ENCODE results near the gene SLIT3. TPM values are rescaled to one million over a fixed set of nuclear protein-coding genes. Genes with fewer than 3 reads are reported as not detected.

SLIT3 gene
- total and polyA plus RNA-seq, 5 donors from 2014 or later = not detected

DNA sequence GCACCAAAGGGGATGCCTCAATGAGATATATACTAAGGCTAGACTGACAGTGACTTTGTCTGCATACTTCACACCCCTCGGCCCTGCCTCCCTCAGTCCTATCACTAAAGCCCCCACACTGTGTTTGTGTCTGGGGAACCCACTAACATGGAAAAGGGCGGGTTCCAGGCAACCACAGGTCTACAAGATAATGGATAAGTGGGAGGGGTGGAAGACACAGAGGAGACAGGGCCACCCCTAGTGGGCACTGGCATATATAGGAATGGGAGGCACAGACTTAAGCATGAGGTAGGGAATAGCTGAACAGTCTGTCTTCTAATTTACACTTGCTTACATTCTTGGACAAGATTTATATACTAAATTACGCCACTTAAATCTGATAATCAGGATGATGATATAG is 74.0 kb downstream of the SLIT3 start:
- DNase-seq (no peak), ATAC-seq (ENCODE audit: low read depth in 2 of 2) (no peak)
- H3K9me3 ChIP-seq (ENCODE audit: control insufficient read depth in 2 of 2, low read length in 2 of 2) = no peaks in the 10 kb centered on the region
- H3K27ac ChIP-seq (ENCODE audit: insufficient read depth, low read length, poor library complexity, severe bottlenecking) = no peak overlapping the region
- H3K27me3 ChIP-seq (ENCODE audit: control insufficient read depth, insufficient read depth, low read length) = no peaks in the 10 kb centered on the region
- no peaks in the 10 kb centered on the region for H3K4me1 ChIP-seq (ENCODE audit: control insufficient read depth, insufficient read depth, low read length, poor library complexity, severe bottlenecking)
- no peak overlapping the region for H3K4me3 ChIP-seq (ENCODE audit: low read depth, low read length)
- H3K27ac Mint-ChIP-seq = no peak overlapping the region
- no peaks in the 10 kb centered on the region for H3K36me3 Mint-ChIP-seq
- H3K27me3 Mint-ChIP-seq = no peaks in the 10 kb centered on the region
- H3K4me1 Mint-ChIP-seq = no peaks in the 10 kb centered on the region
- no peaks in the 10 kb centered on the region for H3K36me3 ChIP-seq (ENCODE audit: control insufficient read depth, insufficient read depth, low read length)
- no peak overlapping the region for H3K4me3 Mint-ChIP-seq
- peaks cover 0 to 3% (median 0%) of the 10 kb centered on the region in 7 donors for H3K9me3 Mint-ChIP-seq

DNA sequence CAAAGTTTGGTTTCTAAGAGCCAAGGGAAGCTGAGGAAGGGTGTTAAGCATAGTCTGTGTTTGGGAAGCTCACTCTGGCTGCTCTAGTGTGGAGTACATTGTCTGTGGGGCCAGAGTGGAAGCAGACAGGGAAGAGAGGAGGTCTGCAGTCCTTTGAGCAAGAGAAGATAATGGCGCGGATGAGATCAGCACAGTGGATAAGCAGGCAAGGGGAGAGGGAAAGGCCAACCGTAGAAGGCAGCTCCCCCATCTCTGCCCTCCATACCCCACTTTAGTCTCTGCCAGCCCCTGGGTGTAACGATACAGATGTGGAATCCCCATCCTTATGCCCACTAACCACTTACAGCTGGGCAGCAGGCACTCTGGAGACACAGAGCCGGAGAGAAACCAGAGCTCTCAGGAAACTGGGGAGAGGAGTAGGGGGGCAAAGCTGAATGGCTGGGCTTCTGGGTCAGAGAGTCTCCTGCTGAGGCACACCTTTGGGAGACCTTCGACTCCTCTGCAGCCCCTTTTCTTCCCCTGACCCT is 75.0 kb downstream of the SLIT3 start:
- peaks cover 0 to 3% (median 0%) of the 10 kb centered on the region in 7 donors for H3K9me3 Mint-ChIP-seq
- H3K27me3 Mint-ChIP-seq = no peaks in the 10 kb centered on the region
- no peak for DNase-seq
- Histone ChIP-seq H3K27ac (ENCODE audit: insufficient read depth, low read length, poor library complexity, severe bottlenecking) (no peak overlapping the region), H3K27me3 (ENCODE audit: control insufficient read depth, insufficient read depth, low read length) (no peaks in the 10 kb centered on the region), H3K9me3 (ENCODE audit: control insufficient read depth in 2 of 2, low read length in 2 of 2) (no peaks in the 10 kb centered on the region), H3K36me3 (ENCODE audit: control insufficient read depth, insufficient read depth, low read length) (no peaks in the 10 kb centered on the region), H3K4me1 (ENCODE audit: control insufficient read depth, insufficient read depth, low read length, poor library complexity, severe bottlenecking) (no peaks in the 10 kb centered on the region), H3K4me3 (ENCODE audit: low read depth, low read length) (no peak overlapping the region)
- ATAC-seq (ENCODE audit: low read depth in 2 of 2) = no peak
- no peak overlapping the region for H3K4me3 Mint-ChIP-seq
- H3K27ac Mint-ChIP-seq = no peak overlapping the region
- no peaks in the 10 kb centered on the region for H3K36me3 Mint-ChIP-seq
- no peaks in the 10 kb centered on the region for H3K4me1 Mint-ChIP-seq

DNA sequence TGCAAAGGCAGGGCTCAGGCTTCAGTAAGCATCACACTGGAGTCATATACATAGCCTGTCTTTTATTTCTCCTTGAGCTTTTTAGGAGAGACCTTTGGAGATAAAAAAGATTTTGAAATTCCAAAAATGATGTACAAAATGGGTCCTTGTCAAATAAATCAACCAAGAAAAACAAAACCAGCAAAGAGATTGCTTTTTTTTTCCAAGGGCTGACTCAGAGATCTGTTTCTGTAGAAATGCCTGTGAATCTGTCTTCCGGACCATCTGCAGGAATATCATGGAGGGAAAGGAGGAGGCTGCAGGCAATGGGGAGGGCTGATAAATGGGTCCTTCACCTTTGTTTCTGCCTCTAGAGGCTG is 77.4 kb downstream of the SLIT3 start:
- Mint-ChIP-seq H3K27me3 (peaks cover 5% of the 10 kb centered on the region), H3K4me1 (no peaks in the 10 kb centered on the region), H3K27ac (no peak overlapping the region), H3K36me3 (no peaks in the 10 kb centered on the region), H3K4me3 (no peak overlapping the region), H3K9me3 (peaks cover 0 to 2% (median 0%) of the 10 kb centered on the region in 7 donors)
- H3K27ac ChIP-seq (ENCODE audit: insufficient read depth, low read length, poor library complexity, severe bottlenecking) = no peak overlapping the region
- ATAC-seq (ENCODE audit: low read depth in 2 of 2) (no peak), DNase-seq (no peak)
- H3K4me1 ChIP-seq (ENCODE audit: control insufficient read depth, insufficient read depth, low read length, poor library complexity, severe bottlenecking) = no peaks in the 10 kb centered on the region
- H3K27me3 ChIP-seq (ENCODE audit: control insufficient read depth, insufficient read depth, low read length) = no peaks in the 10 kb centered on the region
- H3K9me3 ChIP-seq (ENCODE audit: control insufficient read depth in 2 of 2, low read length in 2 of 2) = no peaks in the 10 kb centered on the region
- H3K4me3 ChIP-seq (ENCODE audit: low read depth, low read length) = no peak overlapping the region
- H3K36me3 ChIP-seq (ENCODE audit: control insufficient read depth, insufficient read depth, low read length) = no peaks in the 10 kb centered on the region

GRCh38 chr5:169222934-169223594 is 77.9 kb downstream of the SLIT3 start:
- H3K27ac ChIP-seq (ENCODE audit: insufficient read depth, low read length, poor library complexity, severe bottlenecking) = no peak overlapping the region

GRCh38 chr5:169221519-169221918 is 79.4 kb downstream of the SLIT3 start:
- Mint-ChIP-seq H3K36me3 (no peaks in the 10 kb centered on the region), H3K27me3 (peaks cover 5% of the 10 kb centered on the region), H3K27ac (no peak overlapping the region), H3K4me3 (no peak overlapping the region), H3K4me1 (no peaks in the 10 kb centered on the region), H3K9me3 (peaks cover 0 to 2% (median 0%) of the 10 kb centered on the region in 7 donors)
- no peak for DNase-seq
- Histone ChIP-seq H3K36me3 (ENCODE audit: control insufficient read depth, insufficient read depth, low read length) (no peaks in the 10 kb centered on the region), H3K4me1 (ENCODE audit: control insufficient read depth, insufficient read depth, low read length, poor library complexity, severe bottlenecking) (no peaks in the 10 kb centered on the region), H3K27me3 (ENCODE audit: control insufficient read depth, insufficient read depth, low read length) (no peaks in the 10 kb centered on the region), H3K27ac (ENCODE audit: insufficient read depth, low read length, poor library complexity, severe bottlenecking) (no peak overlapping the region), H3K4me3 (ENCODE audit: low read depth, low read length) (no peak overlapping the region), H3K9me3 (ENCODE audit: control insufficient read depth in 2 of 2, low read length in 2 of 2) (no peaks in the 10 kb centered on the region)
- ATAC-seq (ENCODE audit: low read depth in 2 of 2) = no peak

More at GRCh38 chr5:169222934-169223594, 77.9 kb downstream of the SLIT3 start:
- ATAC-seq (ENCODE audit: low read depth in 2 of 2) = no peak
- H3K4me1 ChIP-seq (ENCODE audit: control insufficient read depth, insufficient read depth, low read length, poor library complexity, severe bottlenecking) = no peaks in the 10 kb centered on the region
- H3K4me3 ChIP-seq (ENCODE audit: low read depth, low read length) = no peak overlapping the region
- no peaks in the 10 kb centered on the region for H3K9me3 ChIP-seq (ENCODE audit: control insufficient read depth in 2 of 2, low read length in 2 of 2)
- Mint-ChIP-seq H3K9me3 (peaks cover 0 to 2% (median 0%) of the 10 kb centered on the region in 7 donors), H3K4me1 (no peaks in the 10 kb centered on the region), H3K4me3 (no peak overlapping the region), H3K27ac (no peak overlapping the region), H3K36me3 (no peaks in the 10 kb centered on the region), H3K27me3 (peaks cover 5% of the 10 kb centered on the region)
- no peaks in the 10 kb centered on the region for H3K36me3 ChIP-seq (ENCODE audit: control insufficient read depth, insufficient read depth, low read length)
- no peaks in the 10 kb centered on the region for H3K27me3 ChIP-seq (ENCODE audit: control insufficient read depth, insufficient read depth, low read length)
- DNase-seq = no peak

GRCh38 chr5:169219961-169220360 is 81.0 kb downstream of the SLIT3 start:
- Histone ChIP-seq H3K27ac (ENCODE audit: insufficient read depth, low read length, poor library complexity, severe bottlenecking) (no peak overlapping the region), H3K27me3 (ENCODE audit: control insufficient read depth, insufficient read depth, low read length) (no peaks in the 10 kb centered on the region), H3K9me3 (ENCODE audit: control insufficient read depth in 2 of 2, low read length in 2 of 2) (no peaks in the 10 kb centered on the region), H3K36me3 (ENCODE audit: control insufficient read depth, insufficient read depth, low read length) (no peaks in the 10 kb centered on the region), H3K4me3 (ENCODE audit: low read depth, low read length) (no peak overlapping the region), H3K4me1 (ENCODE audit: control insufficient read depth, insufficient read depth, low read length, poor library complexity, severe bottlenecking) (no peaks in the 10 kb centered on the region)
- no peaks in the 10 kb centered on the region for H3K36me3 Mint-ChIP-seq
- H3K9me3 Mint-ChIP-seq = peaks cover 0 to 2% (median 0%) of the 10 kb centered on the region in 7 donors
- no peak for DNase-seq
- no peaks in the 10 kb centered on the region for H3K4me1 Mint-ChIP-seq
- no peak overlapping the region for H3K27ac Mint-ChIP-seq
- ATAC-seq (ENCODE audit: low read depth in 2 of 2) = no peak
- no peak overlapping the region for H3K4me3 Mint-ChIP-seq
- H3K27me3 Mint-ChIP-seq = peaks cover 5% of the 10 kb centered on the region

- DNase-seq (no peak), ATAC-seq (ENCODE audit: low read depth in 2 of 2) (no peak)
- Histone ChIP-seq H3K27me3 (ENCODE audit: control insufficient read depth, insufficient read depth, low read length) (no peaks in the 10 kb centered on the region), H3K4me1 (ENCODE audit: control insufficient read depth, insufficient read depth, low read length, poor library complexity, severe bottlenecking) (no peaks in the 10 kb centered on the region), H3K9me3 (ENCODE audit: control insufficient read depth in 2 of 2, low read length in 2 of 2) (no peaks in the 10 kb centered on the region), H3K4me3 (ENCODE audit: low read depth, low read length) (no peak overlapping the region), H3K36me3 (ENCODE audit: control insufficient read depth, insufficient read depth, low read length) (no peaks in the 10 kb centered on the region), H3K27ac (ENCODE audit: insufficient read depth, low read length, poor library complexity, severe bottlenecking) (no peak overlapping the region)
- Mint-ChIP-seq H3K27ac (no peak overlapping the region), H3K4me1 (no peaks in the 10 kb centered on the region), H3K27me3 (peaks cover 5% of the 10 kb centered on the region), H3K4me3 (no peak overlapping the region), H3K36me3 (no peaks in the 10 kb centered on the region), H3K9me3 (peaks cover 0 to 2% (median 0%) of the 10 kb centered on the region in 7 donors)
Observed at GRCh38 chr5:169219351-169219750, 81.6 kb downstream of the SLIT3 start.

DNA sequence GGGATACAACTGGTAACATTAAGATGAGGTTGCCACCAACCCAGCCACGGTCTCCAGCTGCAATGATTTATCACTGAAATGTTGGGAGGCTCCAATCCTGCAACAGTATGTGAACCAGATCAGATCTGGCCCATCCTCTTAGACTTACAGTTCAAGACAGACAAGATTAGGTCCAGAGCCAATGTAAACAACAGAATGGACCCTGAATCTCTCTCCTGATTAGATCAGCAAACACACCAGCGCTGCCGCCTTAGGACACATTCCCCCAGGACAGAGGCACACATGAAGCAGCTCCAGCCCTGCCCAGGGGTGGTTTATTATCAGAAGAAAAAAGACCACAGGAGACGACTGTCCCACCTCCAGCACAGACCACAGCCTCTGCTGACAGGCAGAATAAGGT is 82.1 kb downstream of the SLIT3 start:
- Mint-ChIP-seq H3K27ac (no peak overlapping the region), H3K4me1 (no peaks in the 10 kb centered on the region), H3K9me3 (peaks cover 0 to 2% (median 0%) of the 10 kb centered on the region in 7 donors), H3K36me3 (no peaks in the 10 kb centered on the region), H3K27me3 (peaks cover 5% of the 10 kb centered on the region), H3K4me3 (no peak overlapping the region)
- Histone ChIP-seq H3K4me3 (ENCODE audit: low read depth, low read length) (no peak overlapping the region), H3K9me3 (ENCODE audit: control insufficient read depth in 2 of 2, low read length in 2 of 2) (no peaks in the 10 kb centered on the region), H3K27ac (ENCODE audit: insufficient read depth, low read length, poor library complexity, severe bottlenecking) (no peak overlapping the region), H3K4me1 (ENCODE audit: control insufficient read depth, insufficient read depth, low read length, poor library complexity, severe bottlenecking) (no peaks in the 10 kb centered on the region), H3K27me3 (ENCODE audit: control insufficient read depth, insufficient read depth, low read length) (peaks cover under 1% of the 10 kb centered on the region), H3K36me3 (ENCODE audit: control insufficient read depth, insufficient read depth, low read length) (no peaks in the 10 kb centered on the region)
- no peak for ATAC-seq (ENCODE audit: low read depth in 2 of 2)
- no peak for DNase-seq

Data from CD4-positive, CD25-positive, alpha-beta regulatory T cell (primary cell).